ENCODE data around the gene SOD2. TPM values are rescaled to one million over a fixed set of nuclear protein-coding genes. Genes with fewer than 3 reads are reported as not detected.

Gene SOD2
- polyA plus RNA-seq, 1 donor from 2014 or later = 137 TPM

GRCh38 chr6:159645640-159646039, 47.4 kb downstream of the SOD2 start:
- no peaks in the 10 kb centered on the region for H3K9me3 ChIP-seq (ENCODE audit: low read length)
- TF ChIP-seq EP300 (conservative IDR thresholded peaks at IDR 0.05; ENCODE audit: poor library complexity, severe bottlenecking) = no peak

More at GRCh38 chr6:159645640-159646039, 47.4 kb downstream of the SOD2 start:
- H3K27me3 ChIP-seq (ENCODE audit: insufficient read depth, low read depth, low read length) = no peaks in the 10 kb centered on the region
- no peak overlapping the region for H3K4me3 ChIP-seq (ENCODE audit: low read length)
- no peak overlapping the region for H2AFZ ChIP-seq (ENCODE audit: low read depth, low read length)
- H3K36me3 ChIP-seq (ENCODE audit: insufficient read depth, low read length) = no peaks in the 10 kb centered on the region
- H4K20me1 ChIP-seq (ENCODE audit: insufficient read depth) = no peaks in the 10 kb centered on the region
- no peak overlapping the region for H3K4me2 ChIP-seq (ENCODE audit: low read length)
- no peak overlapping the region for H3K27ac ChIP-seq (ENCODE audit: low read length)
- no peaks in the 10 kb centered on the region for H3F3A ChIP-seq (ENCODE audit: insufficient read depth, low read length, poor library complexity, severe bottlenecking)
- no peaks in the 10 kb centered on the region for H3K9me2 ChIP-seq (ENCODE audit: insufficient read depth, low read length)
- no peaks in the 10 kb centered on the region for H3K79me2 ChIP-seq (replicated peaks; ENCODE audit: insufficient read depth, low read length)
- H3K9ac ChIP-seq (ENCODE audit: low read length) = no peak overlapping the region

Small RNAs within 50 kb of the gene (small RNA-seq; reads per million reads assigned to genes)
- 0 to 0.03 (median 0) reads per million in 3 experiments for gene RNU4ATAC18P

Other genes starting within 250 kb of the SOD2 start
- gene WTAP, start 34.3 kb upstream of the SOD2 start, polyA plus RNA-seq = 94.1 and 98.3 TPM in 2 replicates
- gene ACAT2, start 68.8 kb upstream of the SOD2 start, polyA plus RNA-seq = 143 and 145 TPM in 2 replicates
- 352 and 379 TPM in 2 replicates for gene TCP1, start 96.4 kb upstream of the SOD2 start, polyA plus RNA-seq
- 104 and 105 TPM in 2 replicates for gene MRPL18, start 97.2 kb upstream of the SOD2 start, polyA plus RNA-seq
- gene PNLDC1, start 107.0 kb upstream of the SOD2 start, polyA plus RNA-seq = not detected in 2 replicates
- gene MAS1, start 197.7 kb upstream of the SOD2 start, polyA plus RNA-seq = not detected in 2 replicates

All from neural cell (in vitro differentiated cells).